Psoas muscle (tissue), 8 donors: ENCODE measurements around the gene PDE10A. TPM values are rescaled to one million over a fixed set of nuclear protein-coding genes. Genes with fewer than 3 reads are reported as not detected.

Source experiments
- ATAC-seq, 4 donors: fragments of 200-7000 bp; cut with Tn5 transposase; one replicate each; pipeline ENCODE4 v1.9.1; 2020; ENCODE audit warnings: moderate library complexity in 3 of 4, mild to moderate bottlenecking in 2 of 4
- DNase-seq, 2 donors: peaks; one replicate each; pipeline ENCODE4 v3.0.0-alpha.2; 2020
- H3K27ac ChIP-seq: fragments of 200-600 bp; one replicate; pipeline ENCODE4 v1.8.0; 2022
- H3K27me3 ChIP-seq, 3 donors: fragments of 200-600 bp in 1 of 3; one replicate each; pipeline versions ENCODE4 v1.6.1 to v1.8.0; 2013 to 2022; ENCODE audit warnings: low read length in 2 of 3, mild to moderate bottlenecking in 2 of 3, moderate library complexity in 1 of 3; ENCODE audit not compliant: insufficient read depth in 3 of 3
- H3K36me3 ChIP-seq, 2 donors: fragments of 200-600 bp in 1 of 2; one replicate each; pipeline versions ENCODE4 v1.6.1 to v1.8.0; 2013 to 2022; ENCODE audit warnings: low read depth in 1 of 2, mild to moderate bottlenecking in 1 of 2, moderate library complexity in 1 of 2; ENCODE audit not compliant: insufficient read depth in 1 of 2
- H3K4me1 ChIP-seq: fragments of 200-600 bp; one replicate; pipeline ENCODE4 v1.8.0; 2022
- H3K4me3 ChIP-seq: fragments of 200-600 bp; one replicate; pipeline ENCODE4 v1.8.0; 2022; ENCODE audit warnings: mild to moderate bottlenecking
- H3K9me3 ChIP-seq: fragments of 200-600 bp; one replicate; pipeline ENCODE4 v1.8.0; 2022
- WGBS, 3 donors: extraction: QIAGEN DNeasy Blood & Tissue Kit; methylation state at CpG; one replicate each; pipeline versions ENCODE4 v1.1.6 to v1.1.7; 2013; 5-methylcytosine and 5-hydroxymethylcytosine counted together
- intact Hi-C, 2 donors: fragments of 100-400 bp; cut with DNase I; formaldehyde crosslinking; loops; one replicate each; pipeline versions ENCODE4 v1.11.0 to v1.14.2; 2022
- polyA plus RNA-seq, 3 donors: library from polyadenylated mRNA; stranded (reverse); fragments of 200-250 nt; gene quantifications; one replicate each; pipeline ENCODE4 v1.2.3, GENCODE V29; 2013
- total RNA-seq, 4 donors: library from RNA; stranded (reverse); fragmentation: NEBNext Ultra II Directional in 2 of 4; extraction: Animal tissue kit (Norgen Biotek cat#: 25700) in 2 of 4; gene quantifications; one replicate each; pipeline versions ENCODE4 v1.2.1 to v1.2.4, GENCODE V29; 2021 to 2023
- TF ChIP-seq, protein P1 (sequence below): fragments of 200-600 bp; IDR thresholded peaks from one replicate; pipeline ENCODE4 v1.8.0; 2022; ENCODE audit warnings: antibody characterized with exemption
- donor health status: healthy with polysubstance abuse.
- donor health status: DM: no; HTN: no; CAD: no; lungs with moderate emphysema.
- donor health status: Bipolar disorder and iron deficiency.
- donor health status: healthy.
- donor health status: DM: yes; HTN: yes; CAD: no.
- donor health status: DM: no; HTN: no; CAD: no.
- donor health status: DM: no; HTN: no; CAD: no.
- donor health status: DM: yes; HTN: yes; CAD: no.

The PDE10A gene
- total and polyA plus RNA-seq, 7 donors = 0.74 to 3.6 (median 1.1) TPM

DNA sequence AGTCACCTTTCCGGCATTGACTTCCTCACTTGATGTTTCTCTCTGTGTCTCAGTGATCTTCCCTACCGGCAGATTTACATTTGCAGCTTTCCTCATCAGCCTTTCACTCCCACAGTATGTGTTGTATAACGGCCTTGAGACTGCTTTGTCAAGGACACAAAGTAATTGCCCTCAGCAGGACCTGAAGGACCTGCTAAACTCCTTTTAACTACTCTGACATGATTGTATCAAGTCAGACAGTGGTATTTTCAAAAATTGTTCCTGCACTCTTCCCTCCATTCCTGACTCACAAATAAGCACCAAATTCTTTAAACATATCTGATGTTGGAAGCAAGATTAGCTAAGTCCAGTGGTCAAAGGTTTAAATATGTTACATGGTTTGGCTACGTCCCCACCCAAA, 62.4 kb downstream of the PDE10A start:
- ATAC-seq (no peak), DNase-seq (no peak)
- H3K4me1 ChIP-seq = no peaks in the 10 kb centered on the region
- TF ChIP-seq, protein P1, sequence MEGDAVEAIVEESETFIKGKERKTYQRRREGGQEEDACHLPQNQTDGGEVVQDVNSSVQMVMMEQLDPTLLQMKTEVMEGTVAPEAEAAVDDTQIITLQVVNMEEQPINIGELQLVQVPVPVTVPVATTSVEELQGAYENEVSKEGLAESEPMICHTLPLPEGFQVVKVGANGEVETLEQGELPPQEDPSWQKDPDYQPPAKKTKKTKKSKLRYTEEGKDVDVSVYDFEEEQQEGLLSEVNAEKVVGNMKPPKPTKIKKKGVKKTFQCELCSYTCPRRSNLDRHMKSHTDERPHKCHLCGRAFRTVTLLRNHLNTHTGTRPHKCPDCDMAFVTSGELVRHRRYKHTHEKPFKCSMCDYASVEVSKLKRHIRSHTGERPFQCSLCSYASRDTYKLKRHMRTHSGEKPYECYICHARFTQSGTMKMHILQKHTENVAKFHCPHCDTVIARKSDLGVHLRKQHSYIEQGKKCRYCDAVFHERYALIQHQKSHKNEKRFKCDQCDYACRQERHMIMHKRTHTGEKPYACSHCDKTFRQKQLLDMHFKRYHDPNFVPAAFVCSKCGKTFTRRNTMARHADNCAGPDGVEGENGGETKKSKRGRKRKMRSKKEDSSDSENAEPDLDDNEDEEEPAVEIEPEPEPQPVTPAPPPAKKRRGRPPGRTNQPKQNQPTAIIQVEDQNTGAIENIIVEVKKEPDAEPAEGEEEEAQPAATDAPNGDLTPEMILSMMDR = no peak
- H3K27ac ChIP-seq = no peak overlapping the region
- WGBS, 3 donors = 72 to 83% (median 73%) methylated on average over 4 of the region's 4 CpGs
- H3K9me3 ChIP-seq = no peaks in the 10 kb centered on the region
- intact Hi-C loops = no loop called here
- H3K36me3 ChIP-seq = no peaks in the 10 kb centered on the region
- H3K4me3 ChIP-seq = no peak overlapping the region
- H3K27me3 ChIP-seq = no peaks in the 10 kb centered on the region

DNA sequence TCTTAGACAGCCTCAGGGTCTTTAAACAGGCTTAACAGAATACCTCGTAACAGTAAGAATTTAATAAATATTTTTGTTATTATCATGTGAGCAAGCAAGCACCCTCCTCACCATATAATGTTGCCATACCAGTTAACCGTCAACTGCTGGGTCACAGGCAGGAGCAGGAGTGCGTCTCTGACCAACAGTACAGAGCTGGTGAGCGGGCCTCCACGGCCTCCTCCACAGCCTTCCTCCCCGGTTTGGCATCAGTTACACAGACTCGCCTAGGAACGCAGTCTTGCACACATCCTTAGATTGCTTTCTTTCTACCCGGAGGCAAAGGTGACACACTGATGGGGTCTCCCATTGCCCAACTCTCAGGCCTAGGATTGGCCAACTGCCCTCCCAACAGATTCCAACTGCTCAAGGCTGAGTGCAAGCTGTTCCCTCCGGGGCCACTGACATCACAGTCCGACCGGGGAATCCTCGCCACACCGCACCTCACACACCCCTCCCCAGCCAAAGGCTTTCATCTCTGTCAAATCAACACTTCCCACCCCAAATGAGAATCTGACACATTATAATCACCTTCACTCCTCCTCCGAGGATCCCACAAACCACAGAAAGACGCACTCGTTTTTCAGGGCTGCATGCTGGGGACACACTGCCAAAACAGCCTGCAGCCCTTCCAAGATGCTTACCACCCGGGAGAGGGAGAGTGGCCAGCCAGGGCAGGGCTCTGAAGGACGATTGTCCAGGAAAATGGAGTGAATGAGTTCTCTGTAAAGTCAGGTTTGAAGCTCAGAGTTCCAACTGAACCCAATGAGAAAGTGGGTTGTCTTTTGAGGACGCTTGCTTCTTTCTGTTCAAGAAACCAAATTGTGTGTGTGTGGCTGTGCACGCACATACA, 63.2 kb downstream of the PDE10A start:
- intact Hi-C loops = no loop called here
- no peak for ATAC-seq

DNA sequence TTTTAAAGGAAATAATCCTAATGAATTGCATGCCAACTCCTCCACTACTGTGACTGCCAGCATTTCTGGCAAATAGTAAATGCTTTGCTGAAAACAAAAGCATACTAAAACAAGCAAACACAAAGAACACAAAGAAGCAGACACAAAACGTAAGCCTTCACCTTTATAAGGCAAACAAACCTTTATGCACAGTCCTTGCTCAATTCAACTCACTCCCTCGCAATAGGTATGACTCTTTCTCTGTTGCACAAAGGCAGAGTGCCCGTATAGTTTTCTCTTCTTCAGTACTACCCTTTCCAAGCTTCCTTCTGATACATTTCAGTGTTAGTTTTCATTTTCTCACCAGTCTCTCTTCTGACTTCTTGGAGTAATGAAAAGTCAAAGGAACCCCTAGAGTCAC, 63.9 kb downstream of the PDE10A start:
- WGBS, 3 donors = 70 to 78% (median 71%) methylated on average over 3 of the region's 3 CpGs
- Histone ChIP-seq H3K27me3 (no peaks in the 10 kb centered on the region), H3K9me3 (no peaks in the 10 kb centered on the region), H3K4me1 (no peaks in the 10 kb centered on the region), H3K4me3 (no peak overlapping the region), H3K36me3 (no peaks in the 10 kb centered on the region), H3K27ac (no peak overlapping the region)
- DNase-seq = no peak
- TF ChIP-seq, protein P1 = no peak
- intact Hi-C loops = no loop called here
- ATAC-seq = no peak

More for the DNA sequence above, 63.2 kb downstream of the PDE10A start:
- Histone ChIP-seq H3K27ac (no peak overlapping the region), H3K27me3 (no peaks in the 10 kb centered on the region), H3K4me1 (no peaks in the 10 kb centered on the region), H3K36me3 (no peaks in the 10 kb centered on the region), H3K4me3 (no peak overlapping the region), H3K9me3 (no peaks in the 10 kb centered on the region)
- 79 to 82% (median 81%) methylated on average over 21 of the region's 21 CpGs for WGBS, 3 donors
- TF ChIP-seq, protein P1 = no peak
- DNase-seq = no peak

DNA sequence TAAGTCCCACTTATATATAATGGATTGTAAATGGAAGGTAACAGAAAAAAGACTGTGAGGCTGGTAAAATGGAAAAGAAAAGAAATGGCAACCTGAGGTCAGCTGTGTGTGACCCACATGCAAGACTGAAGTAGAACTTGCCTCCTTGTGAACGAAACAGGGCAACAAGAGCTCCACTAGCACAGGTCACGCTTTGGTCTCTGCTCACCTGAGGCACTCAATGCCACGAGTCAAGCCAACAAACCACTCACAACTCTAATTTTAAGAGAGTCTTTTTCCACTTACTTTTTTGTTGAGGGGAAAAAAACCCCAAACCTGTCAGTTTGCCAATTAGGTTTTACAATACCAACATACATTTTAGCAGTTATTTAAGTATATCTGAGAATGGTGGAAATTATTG, 65.2 kb downstream of the PDE10A start:
- WGBS, 3 donors = 84 to 94% (median 92%) methylated on average over 3 of the region's 3 CpGs
- DNase-seq (no peak), ATAC-seq (no peak)
- Histone ChIP-seq H3K27me3 (no peaks in the 10 kb centered on the region), H3K36me3 (no peaks in the 10 kb centered on the region), H3K4me3 (no peak overlapping the region), H3K9me3 (peaks cover 5% of the 10 kb centered on the region), H3K4me1 (no peaks in the 10 kb centered on the region), H3K27ac (no peak overlapping the region)
- intact Hi-C loops = no loop called here
- TF ChIP-seq, protein P1 = no peak
